B cell (primary cell): ENCODE measurements around the gene FAM200B. TPM values are rescaled to one million over a fixed set of nuclear protein-coding genes. Genes with fewer than 3 reads are reported as not detected.
A peak's percentile ranks its signal among the peaks of the same experiment; 100 is the strongest.

Experiments used
- ATAC-seq: fragments of 200-7000 bp; cut with Tn5 transposase; one replicate; pipeline ENCODE4 v1.10.0; 2021; ENCODE audit warnings: low read depth, mild to moderate bottlenecking, moderate number of reproducible peaks, moderate library complexity
- CTCF ChIA-PET: fragments of 350-600 bp; sonication (Branson Sonifier 250); formaldehyde crosslinking; loops from one replicate; lab custom pipeline; 2021; ENCODE audit warnings: antibody characterized with exemption, inconsistent platforms; lab: Charles Lee
- POLR2A ChIA-PET: fragments of 350-600 bp; sonication (Branson Sonifier 250); formaldehyde crosslinking; loops from one replicate; lab custom pipeline; 2021; ENCODE audit warnings: antibody characterized with exemption; lab: Charles Lee
- DNase-seq: peaks from one replicate; pipeline ENCODE4 v3.0.0; 2013
- H2AFZ ChIP-seq: 2 replicates; pipeline ENCODE4 v1.6.1; 2012; ENCODE audit warnings: mild to moderate bottlenecking, low read depth, low read length; ENCODE audit not compliant: insufficient read depth, poor library complexity, severe bottlenecking
- H3K27ac ChIP-seq, 2 donors: 1 replicate in 1 of 2; 2 replicates in 1 of 2; pipeline ENCODE4 v1.5.1; 2012 to 2013; ENCODE audit warnings: low read length in 2 of 2, mild to moderate bottlenecking in 2 of 2, moderate library complexity in 1 of 2
- H3K27me3 ChIP-seq, 4 experiments: fragments of 200-600 bp in 1 of 4; sonication (generic) in 1 of 4; replicated peaks in 1 of 4; 1 replicate in 2 of 4; 2 replicates in 2 of 4; pipeline versions ENCODE4 v1.6.1 to v1.7.0; 2013 to 2016; ENCODE audit warnings: low read length in 3 of 4, mild to moderate bottlenecking in 2 of 4, mixed read lengths in 1 of 4, moderate library complexity in 1 of 4; ENCODE audit not compliant: insufficient read depth in 4 of 4, control insufficient read depth in 3 of 4; ENCODE audit errors: control extremely low read depth in 1 of 4
- H3K36me3 ChIP-seq, 2 experiments: replicated peaks in 1 of 2; 1 replicate in 1 of 2; 2 replicates in 1 of 2; pipeline versions ENCODE4 v1.6.1 to v1.7.1; 2013; ENCODE audit warnings: low read length in 1 of 2; ENCODE audit not compliant: insufficient read depth in 2 of 2, control insufficient read depth in 1 of 2; ENCODE audit errors: control extremely low read depth in 1 of 2, extremely low read depth in 1 of 2
- H3K4me1 ChIP-seq, 2 donors: fragments of 200-600 bp in 1 of 2; sonication (generic) in 1 of 2; 1 replicate in 1 of 2; 2 replicates in 1 of 2; pipeline versions ENCODE4 v1.5.1 to v1.6.1; 2013 to 2017; ENCODE audit warnings: low read length in 2 of 2; ENCODE audit not compliant: control insufficient read depth in 2 of 2, insufficient read depth in 2 of 2
- H3K4me2 ChIP-seq: replicated peaks from 2 replicates; pipeline ENCODE3; 2012; ENCODE audit warnings: mild to moderate bottlenecking, low read depth, low read length; ENCODE audit not compliant: poor library complexity, severe bottlenecking
- H3K4me3 ChIP-seq, 5 experiments: fragments of 200-600 bp in 1 of 5; sonication (generic) in 1 of 5; 1 replicate in 3 of 5; 2 replicates in 2 of 5; pipeline versions ENCODE4 v1.5.1 to v1.7.0; 2011 to 2016; ENCODE audit warnings: low read length in 4 of 5, mild to moderate bottlenecking in 4 of 5, low read depth in 2 of 5, control low read depth in 1 of 5, moderate library complexity in 1 of 5; ENCODE audit not compliant: insufficient read depth in 1 of 5; ENCODE audit errors: control extremely low read depth in 1 of 5, extremely low read depth in 1 of 5
- H3K79me2 ChIP-seq: fragments of 200-600 bp; sonication (generic); one replicate; pipeline ENCODE4 v1.6.0; 2016; ENCODE audit warnings: low read length; ENCODE audit not compliant: control insufficient read depth, insufficient read depth
- H3K9ac ChIP-seq: fragments of 200-600 bp; sonication (generic); 2 replicates; pipeline ENCODE4 v1.6.1; 2017; ENCODE audit warnings: mild to moderate bottlenecking, low read length, moderate library complexity
- H3K9me3 ChIP-seq, 3 donors: one replicate each; pipeline versions ENCODE4 v1.6.1 to v1.7.1; 2013; ENCODE audit warnings: low read length in 2 of 3; ENCODE audit not compliant: control insufficient read depth in 2 of 3, insufficient read depth in 1 of 3; ENCODE audit errors: control extremely low read depth in 1 of 3
- H4K20me1 ChIP-seq: 2 replicates; pipeline ENCODE4 v1.6.0; 2012; ENCODE audit warnings: mild to moderate bottlenecking, low read length; ENCODE audit not compliant: insufficient read depth, control insufficient read depth, poor library complexity, severe bottlenecking
- H3K27ac Mint-ChIP-seq: one replicate; pipeline ENCODE4 v1.8.0; 2021; ENCODE audit warnings: mixed read lengths
- H3K27me3 Mint-ChIP-seq: one replicate; pipeline ENCODE4 v1.8.0; 2021; ENCODE audit warnings: mixed read lengths
- H3K4me1 Mint-ChIP-seq: one replicate; pipeline ENCODE4 v1.8.0; 2021; ENCODE audit warnings: mixed read lengths
- H3K4me3 Mint-ChIP-seq: one replicate; pipeline ENCODE4 v1.8.0; 2021; ENCODE audit warnings: mixed read lengths
- H3K9me3 Mint-ChIP-seq: one replicate; pipeline ENCODE4 v1.8.0; 2022; ENCODE audit warnings: mixed read lengths; ENCODE audit not compliant: insufficient read depth
- CTCF ChIP-seq: fragments of 200-600 bp; IDR thresholded peaks from one replicate; pipeline ENCODE4 v1.8.0; 2022; ENCODE audit warnings: antibody characterized with exemption, mild to moderate bottlenecking
- EZH2 ChIP-seq: IDR thresholded peaks from 2 replicates; pipeline ENCODE4 v1.6.1; 2012; ENCODE audit warnings: borderline replicate concordance, low read depth, mild to moderate bottlenecking, moderate library complexity, low read length; ENCODE audit not compliant: insufficient read depth, poor library complexity, severe bottlenecking
- WGBS: methylation state at CpG from one replicate; pipeline ENCODE4 v1.1.5; 2013; ENCODE audit warnings: missing lambda C conversion rate; ENCODE audit not compliant: insufficient coverage; 5-methylcytosine and 5-hydroxymethylcytosine counted together
- intact Hi-C: fragments of 100-400 bp; cut with micrococcal nuclease; formaldehyde crosslinking; loops from one replicate; pipeline ENCODE4 v1.10.0; 2022
- polyA plus RNA-seq: library from polyadenylated mRNA; depleted of rRNA; stranded (reverse); fragments of >200 nt; gene quantifications from 2 replicates; pipeline ENCODE4 v1.2.3, GENCODE V29; 2012
- total RNA-seq, 2 donors: library from RNA; stranded (reverse); fragments of 120-200 nt in 1 of 2; gene quantifications; 1 replicate in 1 of 2; 2 replicates in 1 of 2; pipeline versions ENCODE4 v1.2.3 to v1.2.4, GENCODE V29; 2013 to 2022

Gene FAM200B
- total and polyA plus RNA-seq, 2 donors (not counting 1 experiment from before 2014, with no cell fraction given) = 10.3 to 12.1 TPM

GRCh38 chr4:15689540-15689939 lies 7.9 kb downstream of the FAM200B start:
- 83% methylated on average over 1 of the region's 2 CpGs for WGBS
- Histone ChIP-seq H3K27me3 (no peaks in the 10 kb centered on the region), H3K79me2 (no peaks in the 10 kb centered on the region), H4K20me1 (no peaks in the 10 kb centered on the region), H3K9me3 (no peaks in the 10 kb centered on the region), H3K4me2 (no peak overlapping the region), H3K36me3 (peaks cover 3 to 23% of the 10 kb centered on the region in 2 experiments), H3K27ac (no peak overlapping the region), H3K4me1 (no peaks in the 10 kb centered on the region), H3K4me3 (peak overlapping the region in 1 of 5 experiments; percentile 30), H3K9ac (no peak overlapping the region), H2AFZ (no peak overlapping the region)
- POLR2A ChIA-PET = no interaction called here
- intact Hi-C loops = no loop called here
- CTCF ChIA-PET = interaction anchor here (0.6 kb wide), 1 partner anchor 671 kb away, joined by 3 read pairs; no protein-coding TSS in a partner anchor
- Mint-ChIP-seq H3K27me3 (no peaks in the 10 kb centered on the region), H3K4me3 (no peak overlapping the region), H3K4me1 (peaks cover 4% of the 10 kb centered on the region), H3K9me3 (no peaks in the 10 kb centered on the region), H3K27ac (no peak overlapping the region)
- no peak for TF ChIP-seq CTCF
- no peak for TF ChIP-seq EZH2
- ATAC-seq (no peak), DNase-seq (no peak)

- Histone ChIP-seq H3K9me3 (no peaks in the 10 kb centered on the region), H3K79me2 (no peaks in the 10 kb centered on the region), H3K9ac (no peak overlapping the region), H4K20me1 (no peaks in the 10 kb centered on the region), H3K4me3 (peak overlapping the region in 1 of 5 experiments; percentile 30), H3K36me3 (peaks cover 3 to 23% of the 10 kb centered on the region in 2 experiments), H2AFZ (no peak overlapping the region), H3K4me1 (no peaks in the 10 kb centered on the region), H3K27me3 (no peaks in the 10 kb centered on the region), H3K27ac (no peak overlapping the region), H3K4me2 (no peak overlapping the region)
- ATAC-seq (no peak), DNase-seq (no peak)
- no peaks in the 10 kb centered on the region for H3K9me3 Mint-ChIP-seq
- peaks cover 2% of the 10 kb centered on the region for H3K4me1 Mint-ChIP-seq
- H3K27ac Mint-ChIP-seq = no peak overlapping the region
- H3K4me3 Mint-ChIP-seq = no peak overlapping the region
- POLR2A ChIA-PET = no interaction called here
- no peak for TF ChIP-seq CTCF
- TF ChIP-seq EZH2 = no peak
- no peaks in the 10 kb centered on the region for H3K27me3 Mint-ChIP-seq
- CTCF ChIA-PET = no interaction called here
- no CpG with 5 or more reads among the region's 7 CpGs for WGBS
- intact Hi-C loops = no loop called here
Observed at GRCh38 chr4:15690020-15690809, 8.6 kb downstream of the FAM200B start.
